HepG2 (cell line): ENCODE measurements around the gene POLA1. TPM values are rescaled to one million over a fixed set of nuclear protein-coding genes. Genes with fewer than 3 reads are reported as not detected.

Source experiments
- ATAC-seq: fragments of 200-7000 bp; cut with Tn5 transposase; 3 replicates; pipeline ENCODE4 v1.9.1; 2020; ENCODE audit warnings: mild to moderate bottlenecking, moderate library complexity
- BruUV-seq: library from RNA; stranded (reverse); fragments of 400-500 nt; replicated peaks from 2 replicates; lab custom pipeline; 2021; lab: Mats Ljungman, UMichigan
- CTCF ChIA-PET: fragments of 300-600 bp; formaldehyde crosslinking; extraction: SDS; loops from one replicate; lab custom pipeline; 2021; ENCODE audit warnings: low total read pairs, inconsistent platforms, low intra/inter-chr PET ratio; lab: Yijun Ruan, JAX
- POLR2A ChIA-PET: fragments of 350-600 bp; sonication (Branson Sonifier 250); formaldehyde crosslinking; loops from one replicate; lab custom pipeline; 2020; ENCODE audit warnings: antibody characterized with exemption, inconsistent platforms; lab: Yijun Ruan, JAX
- DNase-seq: peaks from one replicate; pipeline ENCODE4 v3.0.0-alpha.2; 2015; ENCODE audit warnings: low spot score
- FAIRE-seq: peaks from 3 replicates; lab custom pipeline; 2011; peaks lifted over from hg19 to GRCh38; lab: Jason Lieb, UNC
- H2AFZ ChIP-seq: one replicate; pipeline ENCODE4 v1.6.1; 2011; ENCODE audit warnings: low read length, inconsistent platforms
- H3K27ac ChIP-seq: fragments of 300-600 bp; 3 replicates; pipeline ENCODE4 v1.8.0; 2011; ENCODE audit warnings: mixed run types, mild to moderate bottlenecking, mixed read lengths, low read length, inconsistent platforms; ENCODE audit not compliant: insufficient read depth; ENCODE audit errors: extremely low read length
- H3K27me3 ChIP-seq, 2 experiments: fragments of 200-600 bp in 1 of 2; 2 replicates in 1 of 2; 3 replicates in 1 of 2; pipeline versions ENCODE4 v1.6.0 to v1.8.0; 2011; ENCODE audit warnings: low read length in 2 of 2, mild to moderate bottlenecking in 2 of 2, moderate library complexity in 2 of 2, inconsistent platforms in 1 of 2; ENCODE audit not compliant: insufficient read depth in 2 of 2, control insufficient read depth in 1 of 2
- H3K36me3 ChIP-seq, 2 experiments: fragments of 200-600 bp in 1 of 2; replicated peaks in 1 of 2; 2 replicates in 1 of 2; 3 replicates in 1 of 2; pipeline versions ENCODE4 v1.5.1 to v1.8.0; 2011; ENCODE audit warnings: low read length in 2 of 2, inconsistent platforms in 1 of 2; ENCODE audit not compliant: insufficient read depth in 2 of 2, control insufficient read depth in 1 of 2
- H3K4me1 ChIP-seq: 2 replicates; pipeline ENCODE4 v1.5.1; 2012; ENCODE audit warnings: low read length, inconsistent platforms; ENCODE audit not compliant: insufficient read depth
- H3K4me2 ChIP-seq: 2 replicates; pipeline ENCODE4 v1.6.0; 2011; ENCODE audit warnings: low read depth, low read length, inconsistent platforms
- H3K4me3 ChIP-seq, 3 experiments: fragments of 200-600 bp in 1 of 3; sonication (generic), shearing (Covaris generic) in 1 of 3; replicated peaks in 1 of 3; 2 replicates each; pipeline ENCODE4 v1.5.1; 2011 to 2016; ENCODE audit warnings: low read length in 3 of 3, inconsistent platforms in 2 of 3, low read depth in 2 of 3, mild to moderate bottlenecking in 2 of 3, control low read depth in 1 of 3, mixed read lengths in 1 of 3; ENCODE audit not compliant: insufficient read depth in 1 of 3
- H3K79me2 ChIP-seq: one replicate; pipeline ENCODE4 v1.6.1; 2011; ENCODE audit warnings: low read length, inconsistent platforms; ENCODE audit not compliant: insufficient read depth
- H3K9ac ChIP-seq: 2 replicates; pipeline ENCODE4 v1.6.0; 2011; ENCODE audit warnings: mild to moderate bottlenecking, low read depth, low read length, inconsistent platforms; ENCODE audit not compliant: insufficient read depth
- H3K9me3 ChIP-seq: 2 replicates; pipeline ENCODE4 v1.5.1; 2012; ENCODE audit warnings: mild to moderate bottlenecking, low read length
- H4K20me1 ChIP-seq: 2 replicates; pipeline ENCODE4 v1.6.0; 2011; ENCODE audit warnings: inconsistent platforms, mild to moderate bottlenecking, low read length, moderate library complexity; ENCODE audit not compliant: insufficient read depth
- CBX2 ChIP-seq, 2 experiments: fragments of 200-600 bp in 1 of 2; sonication (generic); formaldehyde crosslinking in 1 of 2; IDR thresholded peaks; 2 replicates each; pipeline versions ENCODE4 v1.7.0 to v1.8.1; 2018 to 2022; ENCODE audit warnings: low read depth in 2 of 2, low read length in 1 of 2, mild to moderate bottlenecking in 1 of 2, missing genetic modification reagents in 1 of 2
- PRDM15 ChIP-seq: sonication (generic); formaldehyde crosslinking; IDR thresholded peaks from 2 replicates; pipeline ENCODE4 v1.4.0; 2020; ENCODE audit warnings: missing genetic modification reagents
- ZNF574 ChIP-seq: sonication (generic); formaldehyde crosslinking; IDR thresholded peaks from 2 replicates; pipeline ENCODE4 v1.4.0; 2020; ENCODE audit warnings: missing genetic modification reagents
- WGBS: methylation state at CpG from one replicate; pipeline ENCODE4 v1.1.6; 2017; ENCODE audit warnings: low lambda C conversion rate; 5-methylcytosine and 5-hydroxymethylcytosine counted together
- in situ Hi-C: cut with HindIII; loops from 2 replicates; pipeline ENCODE4 v1.10.0; 2017; ENCODE audit warnings: low pct_unique_long_range_greater_than_20kb; ENCODE audit not compliant: extremely low pct_ligation_motif_present
- intact Hi-C: fragments of 100-400 bp; cut with micrococcal nuclease; formaldehyde crosslinking; loops from one replicate; pipeline ENCODE4 v1.10.0; 2022; ENCODE audit not compliant: unreplicated experiment
- polyA plus RNA-seq, 8 experiments: library from polyadenylated mRNA; depleted of rRNA in 3 of 8; stranded (reverse) in 7 of 8; unstranded in 1 of 8; fragments of >200 nt; fragmentation: Illumina TruSeq in 4 of 8; extraction: Trizol in 4 of 8; gene quantifications; 2 replicates each; pipeline versions ENCODE4 v1.2.1 to v1.2.3, GENCODE V29; 2011 to 2016; ENCODE audit warnings: low read depth in 4 of 8, missing spikeins in 1 of 8, mixed read lengths in 1 of 8; ENCODE audit not compliant: insufficient read depth in 1 of 8
- total RNA-seq, 5 experiments: library from RNA; depleted of rRNA; stranded (reverse); fragments of >200 nt; fragmentation: Illumina TruSeq; extraction: Trizol; gene quantifications; 2 replicates each; pipeline ENCODE4 v1.2.3, GENCODE V29; 2016; ENCODE audit warnings: low read depth in 1 of 5

The POLA1 gene
- total and polyA plus RNA-seq, 2 of the 13 experiments (the other 11 are each of a cell fraction or from before 2014, with no cell fraction given), result 3.3 to 26.5 TPM

- peak; percentile 95 for TF ChIP-seq PRDM15 (CRISPR knock-in tag)
- TF ChIP-seq CBX2 (IDR thresholded peaks at IDR 0.05; ENCODE audit: low read depth, low read length), result 0 out of 2 replicates have a peak, but pooled peaks have one; percentile 64
- TF ChIP-seq CBX2 (CRISPR knock-in tag; IDR thresholded peaks at IDR 0.05; ENCODE audit: low read depth), result no peak
- TF ChIP-seq ZNF574 (CRISPR knock-in tag), result no peak
- Histone ChIP-seq H3K9ac (no peak overlapping the region), H3K9me3 (no peaks in the 10 kb centered on the region), H3K27me3 (peaks cover 6 to 61% of the 10 kb centered on the region in 2 experiments), H3K4me3 (peak overlapping the region in 1 of 3 experiments; percentile 23; a peak in 1 of 6 replicates), H3K36me3 (no peaks in the 10 kb centered on the region), H3K79me2 (no peaks in the 10 kb centered on the region), H2AFZ (no peak overlapping the region), H3K4me2 (peak overlapping the region; percentile 39; the same call in 1 of the 2 replicates), H4K20me1 (no peaks in the 10 kb centered on the region), H3K27ac (no peak overlapping the region), H3K4me1 (peaks cover 21% of the 10 kb centered on the region)
- WGBS, result 13% methylated on average over 24 of the region's 32 CpGs
- ChIA-PET CTCF (no interaction called here), POLR2A (no interaction called here)
- intact Hi-C loops (no loop called here), in situ Hi-C loops (no loop called here)
- ATAC-seq (no peak), DNase-seq (no peak), FAIRE-seq (no peak)
- no TSS peak for BruUV-seq
Measured at GRCh38 chrX:25017667-25018247, 324.0 kb downstream of the POLA1 start.
